NCI-H2196 (cell line): Measurements from ENCODE around the gene ARPC1B.
A peak's percentile ranks its signal among the peaks of the same experiment; 100 is the strongest.
"Not testable (repeated sequence)": the region's sequence is repeated elsewhere in the genome, so short reads cannot be mapped to it uniquely, and the experiment has no call there.

ENCODE experiments used
- DNase-seq: peaks from one replicate; lab custom pipeline; 2025; ENCODE audit not compliant: unreplicated experiment; lab: John Stamatoyannopoulos, UW

Gene ARPC1B

DNA sequence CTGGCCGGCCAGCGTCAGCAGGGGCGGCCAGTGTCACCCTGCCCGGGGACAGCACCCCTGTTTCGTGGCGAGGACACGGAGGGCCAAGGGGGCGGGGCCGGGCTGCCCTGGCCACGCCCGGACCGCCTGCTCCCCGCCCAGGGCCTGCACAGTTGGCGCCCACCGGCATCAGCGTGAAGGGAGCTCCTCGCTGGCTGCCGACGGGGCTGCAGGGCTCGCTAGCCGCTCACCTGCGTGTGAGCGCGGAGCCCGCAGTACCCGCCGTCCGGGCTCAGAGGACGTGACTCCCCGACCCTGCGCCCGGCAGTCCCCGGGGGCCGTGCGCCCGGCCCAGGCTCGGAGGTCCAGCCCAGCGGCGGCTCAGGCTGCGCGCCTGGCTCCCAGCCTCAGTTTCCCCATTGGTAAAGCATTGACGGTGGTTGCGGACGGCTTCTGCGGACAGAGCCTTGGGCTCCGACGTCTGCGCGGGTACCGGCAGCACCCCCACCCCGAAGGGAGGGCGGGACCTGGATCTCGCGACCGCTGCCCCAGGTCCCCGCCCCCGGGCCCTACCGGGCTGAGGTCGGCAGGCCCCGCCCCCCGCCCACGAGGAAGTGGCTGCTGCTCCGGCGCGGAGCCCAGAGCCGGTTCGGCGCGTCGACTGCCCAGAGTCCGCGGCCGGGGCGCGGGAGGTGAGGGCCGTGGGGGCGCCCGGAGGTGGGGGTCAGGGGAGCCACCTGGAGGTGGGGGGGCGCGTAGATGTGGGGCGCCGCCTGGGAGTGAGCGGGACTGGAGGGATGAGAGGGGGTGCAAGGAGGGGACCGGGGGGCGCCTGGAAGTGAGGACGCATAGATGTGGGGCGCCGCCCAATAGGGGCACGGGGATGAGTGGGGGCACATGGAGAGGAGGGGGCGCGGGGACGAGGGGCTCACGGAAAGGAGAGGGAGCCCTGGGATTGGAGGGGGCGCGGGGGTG lies at the start of gene ARPC1B:
TSS of gene ARPC1B (plus strand) at position 620 of the 954 bp plus-strand sequence. CDS start 10,985 bp downstream, outside the sequence.
- peak; percentile 79 for DNase-seq

DNA sequence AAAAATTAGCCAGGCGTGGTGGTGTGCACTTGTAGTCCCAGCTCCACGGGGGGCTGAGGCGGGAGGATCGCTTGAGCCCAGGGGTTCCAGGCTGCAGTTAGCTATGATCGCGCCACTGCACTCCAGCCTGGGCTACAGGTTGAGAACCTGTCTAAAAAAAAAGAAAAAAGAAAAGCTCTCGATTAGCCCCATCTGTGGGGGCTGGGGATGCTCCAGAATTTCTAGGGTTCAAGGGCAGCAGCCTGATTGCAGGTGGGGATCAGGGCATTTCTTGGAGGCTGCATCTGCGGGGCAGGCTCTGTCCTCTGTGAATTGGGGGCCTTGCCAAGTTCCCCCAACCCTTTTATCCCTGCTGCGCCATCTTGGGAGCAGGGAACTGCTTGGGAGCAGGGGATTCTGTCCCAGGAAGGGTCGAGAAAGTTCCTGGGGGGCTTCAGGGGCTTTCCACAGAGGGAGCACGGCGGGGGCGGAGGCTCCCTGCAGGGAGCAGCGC lies 49.5 kb upstream of the ARPC1B start:
- no peak for DNase-seq

DNA sequence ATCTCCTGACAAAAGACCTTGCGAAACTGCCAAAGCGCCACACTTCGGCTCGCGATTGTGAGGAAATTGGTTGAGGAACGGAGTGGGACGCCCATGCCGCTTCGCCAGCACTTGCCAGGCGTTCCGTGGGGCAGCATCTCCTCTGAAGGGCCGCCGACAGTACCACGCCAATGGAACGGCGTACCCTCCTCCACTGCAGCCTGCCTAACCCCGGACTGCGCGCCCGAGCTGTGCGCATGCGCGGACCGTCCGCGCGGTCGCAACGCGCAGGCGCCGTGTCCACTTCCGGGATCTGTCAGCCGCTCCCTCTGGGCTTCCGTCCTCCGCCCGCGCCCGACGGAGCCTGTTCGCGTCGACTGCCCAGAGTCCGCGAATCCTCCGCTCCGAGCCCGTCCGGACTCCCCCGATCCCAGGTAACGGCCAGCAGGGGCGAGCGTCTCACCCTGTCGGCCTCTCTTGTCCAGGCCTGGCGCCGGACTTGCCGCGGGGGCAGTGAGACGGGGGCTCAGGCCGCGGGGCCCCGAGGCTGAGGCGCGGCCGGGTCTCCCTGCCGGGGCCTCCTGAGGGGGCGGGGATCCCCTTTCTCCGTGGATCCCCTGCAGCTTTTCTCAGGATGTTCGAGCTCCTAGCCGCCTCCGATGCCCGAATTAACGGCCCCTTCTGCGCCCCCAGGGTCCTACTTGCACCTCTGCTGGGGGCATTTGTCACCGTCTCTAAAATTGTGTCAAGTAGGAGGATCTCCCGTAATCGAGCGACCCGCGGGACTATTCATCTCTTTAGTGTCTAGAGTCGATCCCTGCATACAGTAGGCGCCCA lies 48.7 kb upstream of the ARPC1B start, which contains the start of gene ARPC1A:
TSS of gene ARPC1A (plus strand) at position 307 of the 816 bp plus-strand sequence. CDS start 7,456 bp downstream, outside the sequence.
- peak; percentile 93 for DNase-seq

DNA sequence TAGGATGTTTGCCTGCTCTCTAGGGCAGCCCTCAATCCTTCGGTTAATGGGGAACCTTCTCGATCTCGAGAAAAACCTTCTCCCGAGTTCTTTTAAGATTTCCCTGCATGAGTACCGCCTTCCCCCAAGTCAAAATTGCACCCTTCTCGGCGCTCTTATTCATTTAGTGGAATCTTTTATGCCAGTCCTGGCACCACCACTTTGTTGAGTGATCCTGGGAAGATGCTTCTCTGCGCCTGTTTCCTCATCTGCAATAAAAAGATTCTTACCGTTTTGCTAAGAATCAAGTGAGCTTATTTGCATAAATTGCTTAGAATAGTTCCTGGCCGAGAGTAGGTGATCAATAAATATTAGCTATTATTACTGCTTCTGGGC lies 48.1 kb upstream of the ARPC1B start:
- no peak for DNase-seq

DNA sequence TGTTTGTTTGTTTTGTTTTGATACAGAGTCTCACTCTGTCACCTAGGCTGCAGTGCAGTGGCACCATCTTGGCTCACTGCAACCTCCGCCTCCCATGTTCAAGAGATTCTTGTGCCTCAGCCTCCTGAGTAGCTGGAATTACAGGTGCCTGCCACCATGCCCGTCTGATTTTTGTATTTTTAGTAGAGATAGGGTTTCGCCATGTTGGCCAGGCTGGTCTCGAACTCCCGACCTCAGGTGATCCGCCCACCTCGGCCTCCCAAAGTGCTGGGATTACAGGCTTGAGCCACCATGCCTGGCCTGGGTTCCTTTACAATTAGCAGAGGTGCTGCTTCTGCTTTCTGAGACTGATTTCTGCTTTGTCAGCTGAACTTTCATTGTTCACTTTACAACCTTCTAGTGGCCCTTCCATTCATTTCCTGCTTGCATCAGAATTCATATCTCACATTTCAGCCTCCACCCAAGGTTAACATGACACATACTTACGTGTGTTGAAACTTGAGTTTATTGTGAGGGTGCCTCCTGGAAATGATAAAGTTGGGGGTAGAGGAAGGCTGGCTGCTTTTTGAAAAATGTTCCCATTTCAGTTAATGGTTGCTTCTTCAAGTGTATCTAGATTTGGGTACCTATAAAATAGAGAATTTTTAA lies 44.1 kb upstream of the ARPC1B start:
- DNase-seq: peak; percentile 39

DNA sequence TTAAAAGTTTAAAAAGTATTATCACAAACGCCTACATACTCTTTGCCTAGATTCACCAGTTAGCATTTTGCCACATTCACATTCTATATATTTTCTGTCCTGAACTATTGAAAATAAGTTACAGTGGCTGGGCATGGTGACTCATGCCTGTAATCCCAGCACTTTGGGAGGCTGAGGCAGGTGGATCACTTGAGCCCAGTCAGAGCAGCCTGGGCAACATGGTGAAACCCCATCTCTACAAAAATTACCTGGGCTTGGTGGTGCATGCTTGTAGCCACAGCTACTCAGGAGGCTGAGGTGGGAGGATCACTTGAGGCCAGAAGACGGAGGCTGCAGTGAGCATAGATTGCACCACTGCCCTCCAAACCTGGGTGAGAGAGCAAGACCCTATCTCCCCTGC lies 43.5 kb upstream of the ARPC1B start:
- DNase-seq: no peak

DNA sequence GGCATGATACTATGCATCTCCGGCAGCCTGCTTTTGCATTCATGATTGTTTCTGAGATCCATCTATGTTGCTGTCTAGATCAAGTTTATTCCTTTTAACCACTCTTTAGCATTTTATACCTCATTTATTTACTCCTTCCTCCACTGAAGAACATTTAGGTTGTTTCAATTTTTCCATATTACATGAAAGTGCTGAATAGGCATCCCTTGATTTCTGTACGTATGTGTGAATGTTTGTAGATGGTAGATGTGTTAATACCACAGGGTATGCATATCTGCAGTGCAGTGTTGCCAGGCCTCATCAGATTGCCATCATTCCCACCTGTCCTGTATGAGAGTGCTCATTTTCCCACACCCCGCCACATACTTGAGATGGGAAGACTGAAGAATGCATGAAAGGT lies 34.9 kb upstream of the ARPC1B start:
- DNase-seq: no peak

DNA sequence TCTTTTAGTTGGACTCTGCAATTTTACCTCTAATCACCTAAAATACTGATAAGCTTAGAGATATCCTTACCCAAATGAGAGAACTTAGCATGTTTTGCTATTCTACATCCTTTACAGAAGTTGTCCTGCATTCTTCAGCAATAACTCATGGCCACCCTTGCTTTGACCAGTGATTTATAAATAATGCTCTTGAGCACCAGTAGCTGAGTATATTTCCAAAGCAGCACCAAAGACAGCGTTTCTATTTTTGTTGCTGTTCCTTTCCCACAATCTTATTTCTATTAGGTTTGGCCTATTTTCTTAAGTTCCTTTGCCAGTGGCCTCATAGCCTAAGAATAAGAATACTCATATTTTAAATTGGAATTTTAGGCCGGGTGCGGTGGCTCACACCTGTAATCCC lies 33.9 kb upstream of the ARPC1B start:
- no peak for DNase-seq

DNA sequence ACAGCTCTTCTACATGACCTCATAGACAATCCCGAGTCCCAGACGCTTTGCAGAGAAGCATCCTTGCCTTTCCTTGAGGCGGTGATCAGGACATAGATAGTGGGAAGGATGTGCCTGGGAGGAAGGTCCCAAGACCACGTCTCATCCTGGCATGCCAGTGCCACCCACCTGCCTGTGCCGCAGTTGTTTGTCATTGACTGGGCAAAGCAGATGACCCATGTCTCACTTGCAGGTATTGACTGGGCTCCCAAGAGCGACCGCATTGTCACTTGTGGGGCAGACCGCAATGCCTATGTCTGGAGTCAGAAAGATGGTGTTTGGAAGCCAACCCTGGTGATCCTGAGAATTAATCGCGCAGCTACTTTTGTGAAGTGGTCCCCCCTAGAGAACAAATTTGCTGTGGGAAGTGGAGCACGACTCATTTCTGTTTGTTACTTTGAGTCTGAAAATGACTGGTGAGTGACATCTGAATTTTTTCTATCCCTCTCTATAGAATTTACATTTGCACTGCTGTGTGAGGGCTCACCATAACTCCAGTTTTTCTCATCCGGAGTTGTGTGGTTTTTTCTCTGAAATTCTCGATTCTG lies 30.4 kb upstream of the ARPC1B start:
- DNase-seq: no peak

DNA sequence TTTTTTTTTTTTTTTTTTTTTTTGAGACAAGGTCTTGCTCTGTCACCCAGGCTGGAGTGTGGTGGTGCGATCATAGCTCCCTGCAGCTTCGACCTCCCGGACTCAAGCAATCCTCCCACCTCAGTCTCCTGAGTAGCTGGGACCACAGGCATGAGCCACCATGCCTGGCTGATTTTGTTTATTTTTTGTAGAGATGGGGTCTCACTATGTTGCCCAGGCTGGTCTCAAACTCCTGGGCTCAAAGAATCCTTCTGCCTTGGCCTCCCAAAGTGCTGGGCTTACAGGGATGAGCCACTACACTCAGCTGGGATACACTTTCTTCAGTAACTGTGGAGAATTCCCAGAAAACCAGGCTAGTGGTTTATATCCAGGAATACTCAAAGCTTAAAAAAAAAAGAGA lies 23.9 kb upstream of the ARPC1B start:
- not testable (repeated sequence) for DNase-seq

DNA sequence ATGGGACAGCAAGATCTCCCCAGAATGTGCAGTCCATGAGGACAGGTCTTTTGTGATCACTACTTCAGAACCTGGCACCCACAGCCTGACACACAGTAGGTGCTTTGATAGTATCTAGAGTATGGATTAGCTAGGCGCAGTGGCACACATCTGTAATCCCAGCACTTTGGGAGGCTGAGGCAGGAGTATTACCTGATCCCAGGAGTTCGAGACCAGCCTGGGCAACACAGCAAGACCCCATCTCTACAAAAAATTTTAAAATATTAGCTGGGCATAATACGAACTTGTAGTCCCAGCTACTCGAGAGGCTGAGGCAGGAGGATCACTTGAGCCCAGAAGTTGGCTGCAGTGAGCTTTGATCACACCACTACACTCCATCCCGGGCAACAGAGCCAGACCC lies 22.3 kb upstream of the ARPC1B start:
- DNase-seq: no peak

DNA sequence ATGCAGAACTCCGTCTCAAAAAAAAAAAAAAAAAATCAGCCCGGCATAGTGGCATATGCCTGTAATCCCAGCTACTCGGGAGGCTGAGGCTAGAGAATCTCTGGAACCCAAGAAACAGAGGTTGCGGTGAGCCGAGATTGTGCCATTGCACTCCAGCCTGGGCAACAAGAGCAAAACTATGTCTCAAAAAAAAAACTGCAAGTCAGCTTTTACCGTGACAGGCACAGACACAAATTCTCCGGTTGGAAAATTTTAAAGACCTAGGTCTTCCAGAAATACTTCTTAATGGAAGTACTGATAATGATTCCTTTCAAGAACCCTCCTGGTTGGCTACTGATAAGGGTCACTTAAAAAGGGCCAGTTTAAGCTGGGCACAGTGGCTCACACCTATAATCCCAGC lies 19.4 kb upstream of the ARPC1B start:
- no peak for DNase-seq

DNA sequence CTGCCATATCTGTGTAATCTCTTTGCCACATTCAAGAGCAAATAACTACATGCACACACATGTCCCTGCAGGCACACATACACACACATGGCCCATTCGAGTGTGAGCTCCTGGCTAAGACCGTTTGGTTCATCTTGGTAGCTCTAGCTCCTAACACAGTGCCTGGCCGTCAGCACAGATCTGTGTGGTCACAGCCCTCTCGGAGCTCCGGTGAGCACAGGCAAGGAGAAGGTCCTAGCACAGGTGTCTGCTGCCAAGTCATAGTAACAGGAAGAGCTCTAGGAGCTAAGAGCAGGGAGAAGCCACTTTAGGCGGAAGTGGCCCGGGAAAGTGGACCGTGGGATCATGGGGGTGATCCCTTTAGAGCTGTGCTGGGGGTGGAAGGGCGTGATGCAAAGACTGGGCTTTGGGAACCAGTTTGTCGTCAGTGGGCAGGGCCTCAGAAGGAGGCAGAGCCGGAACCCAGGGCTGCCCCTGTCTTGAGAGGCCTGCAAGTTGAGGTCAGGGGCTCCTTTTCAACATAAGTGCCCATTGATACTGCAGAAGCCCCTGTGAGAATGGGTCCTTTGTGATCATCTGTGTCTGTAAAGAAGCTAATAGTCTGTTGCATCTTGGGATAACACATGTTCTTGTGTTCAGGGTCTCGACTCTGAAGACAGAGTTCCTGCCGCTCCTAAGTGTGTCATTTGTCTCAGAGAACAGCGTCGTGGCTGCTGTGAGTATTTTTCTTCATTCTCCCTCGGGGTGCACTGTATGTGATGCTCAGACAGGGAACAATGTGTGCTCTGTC lies 16.6 kb upstream of the ARPC1B start:
- DNase-seq: no peak

DNA sequence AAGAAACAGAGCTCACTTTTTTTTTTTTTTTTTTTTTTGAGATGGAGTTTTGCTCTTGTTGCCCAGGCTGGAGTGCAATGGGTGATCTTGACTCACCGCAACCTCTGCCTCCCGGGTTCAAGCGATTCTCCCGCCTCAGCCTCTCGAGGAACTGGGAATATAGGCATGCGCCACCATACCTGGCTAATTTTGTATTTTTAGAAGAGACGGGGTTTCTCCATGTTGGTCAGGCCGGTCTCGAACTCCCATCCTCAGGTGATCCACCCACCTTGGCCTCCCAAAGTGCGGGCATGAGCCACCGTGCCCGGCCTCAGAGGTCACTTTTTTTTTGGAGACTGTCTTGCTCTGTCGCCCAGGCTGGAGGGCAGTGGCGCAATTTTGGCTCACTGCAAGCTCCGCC lies 16.0 kb upstream of the ARPC1B start:
- not testable (repeated sequence) for DNase-seq

DNA sequence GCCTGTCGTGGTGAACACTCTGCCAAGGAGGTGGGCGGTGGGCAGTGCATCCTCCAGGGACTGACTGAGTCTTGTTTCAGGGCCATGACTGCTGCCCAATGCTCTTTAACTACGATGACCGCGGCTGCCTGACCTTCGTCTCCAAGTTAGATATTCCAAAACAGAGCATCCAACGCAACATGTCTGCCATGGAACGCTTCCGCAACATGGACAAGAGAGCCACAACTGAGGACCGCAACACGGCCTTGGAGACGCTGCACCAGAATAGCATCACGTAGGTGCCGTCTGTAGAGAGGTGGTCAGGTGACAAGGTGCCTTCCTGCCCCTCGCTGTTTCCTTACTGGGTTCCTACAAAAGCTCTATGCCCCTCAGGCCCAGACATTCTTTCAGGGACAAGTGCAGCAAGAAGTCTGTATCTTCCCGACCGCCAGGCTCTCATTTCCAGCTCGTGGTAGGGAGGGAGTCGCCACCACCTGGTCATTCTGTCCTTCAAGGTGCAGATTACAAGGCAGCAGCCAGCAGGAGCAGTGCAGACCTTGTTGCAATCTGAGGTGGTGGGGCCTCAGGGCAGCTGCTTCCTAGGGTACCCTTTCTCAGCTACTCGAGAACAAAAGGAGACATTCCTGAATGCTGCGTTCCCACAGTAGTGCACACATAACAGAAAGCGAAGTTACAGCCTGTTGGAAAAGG lies 14.9 kb upstream of the ARPC1B start:
- no peak for DNase-seq

DNA sequence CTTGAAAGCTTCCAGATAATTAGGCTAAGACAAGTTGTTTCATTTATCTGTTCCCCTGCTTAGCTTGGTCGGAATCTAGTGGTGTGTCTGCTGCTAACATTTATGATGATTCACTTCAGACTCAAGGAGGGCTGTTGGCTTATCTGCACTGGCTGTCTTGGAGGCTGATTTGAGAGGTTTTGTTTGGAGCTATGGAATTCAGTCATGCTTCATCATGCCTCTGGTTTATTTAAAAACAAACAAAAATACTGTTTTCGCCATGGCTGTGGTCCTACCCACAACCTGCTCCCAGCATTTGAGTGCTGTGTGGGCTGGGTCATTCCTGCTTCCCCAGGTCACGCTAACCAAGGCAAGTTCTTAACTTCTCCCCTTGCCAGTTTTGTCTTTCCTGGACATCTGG lies 11.7 kb upstream of the ARPC1B start:
- no peak for DNase-seq

DNA sequence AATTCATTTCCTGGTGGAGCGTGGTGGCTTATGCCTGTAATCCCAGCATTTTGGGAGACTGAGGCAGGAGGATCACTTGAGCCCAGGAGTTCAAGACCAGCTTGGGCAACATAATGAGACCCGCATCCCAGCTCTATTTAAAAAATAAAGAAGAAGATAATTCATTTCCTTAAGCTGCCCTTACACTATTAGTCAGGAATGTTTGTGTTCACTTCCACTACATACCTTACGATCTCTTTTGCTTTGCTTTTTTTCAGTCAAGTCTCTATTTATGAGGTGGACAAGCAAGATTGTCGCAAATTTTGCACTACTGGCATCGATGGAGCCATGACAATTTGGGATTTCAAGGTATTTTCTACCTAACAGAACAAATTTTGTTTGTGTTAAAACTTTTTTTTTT lies 11.2 kb upstream of the ARPC1B start:
- DNase-seq: no peak

DNA sequence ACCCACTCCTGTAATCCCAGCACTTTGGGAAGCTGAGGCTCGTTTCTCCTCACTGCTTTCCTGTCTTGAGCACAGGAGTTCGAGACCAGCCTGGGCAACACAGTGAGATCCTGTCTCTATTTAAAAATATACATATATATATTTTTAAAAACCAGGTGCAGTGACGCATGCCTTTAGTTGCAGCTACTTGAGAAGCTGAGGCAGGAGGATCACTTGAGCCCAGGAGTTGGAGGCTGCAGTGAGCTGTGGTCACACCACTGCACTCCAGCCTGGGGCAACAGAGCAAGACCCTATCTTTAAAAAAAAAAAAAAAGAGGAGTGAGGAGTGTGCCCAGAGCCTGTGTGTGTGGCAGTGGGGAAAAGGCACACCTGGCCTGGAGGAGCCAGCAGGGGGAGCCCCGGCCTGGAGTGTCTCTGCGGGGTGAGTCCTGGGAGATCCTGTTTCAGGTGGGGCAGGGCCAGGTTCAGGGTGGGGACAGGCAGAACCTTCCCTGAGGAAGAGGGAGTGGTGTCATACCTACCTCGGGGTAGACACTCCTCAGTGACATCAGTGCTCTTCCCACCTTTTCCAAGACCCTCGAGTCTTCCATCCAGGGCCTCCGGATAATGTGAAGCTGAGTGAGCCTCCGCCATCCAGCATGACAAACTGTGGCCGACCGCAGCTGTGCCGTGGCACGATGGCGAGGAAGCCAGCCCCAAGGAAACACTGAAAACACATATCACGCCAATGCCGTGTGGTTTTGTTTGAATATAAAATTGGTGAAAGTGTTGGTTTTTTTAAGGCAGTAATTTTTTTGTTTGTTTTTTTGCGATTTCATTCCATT lies 9.0 kb upstream of the ARPC1B start:
- DNase-seq: peak; percentile 37

DNA sequence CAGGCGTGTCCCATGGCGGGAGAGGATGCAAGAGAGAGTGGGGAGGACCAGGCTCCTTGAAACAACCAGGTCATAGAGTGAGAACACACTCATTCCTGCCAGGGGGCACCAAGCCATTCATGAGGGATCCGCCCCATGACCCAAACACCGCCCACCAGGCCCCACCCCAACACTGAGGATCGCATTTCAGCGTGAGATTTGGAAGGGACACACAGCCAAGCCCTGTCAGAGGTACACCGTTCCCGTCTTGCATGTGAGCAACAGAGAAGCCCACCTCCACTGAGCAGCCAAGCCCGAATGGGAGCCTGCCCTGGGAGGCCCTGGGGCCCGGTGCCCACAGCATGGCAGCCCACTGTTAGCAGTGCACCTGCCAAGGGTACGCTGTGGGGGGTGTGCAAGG lies 7.9 kb upstream of the ARPC1B start:
- DNase-seq: no peak
